A673 (cell line): ENCODE measurements around the gene SUPT6H. TPM values are rescaled to one million over a fixed set of nuclear protein-coding genes. Genes with fewer than 3 reads are reported as not detected.

Source experiments
- BruUV-seq: library from RNA; stranded (reverse); fragments of 400-500 nt; replicated peaks from 2 replicates; lab custom pipeline; 2021; lab: Mats Ljungman, UMichigan
- CTCF ChIA-PET: fragments of 300-600 bp; sonication (Branson Sonifier 250); formaldehyde crosslinking; loops from one replicate; lab custom pipeline; 2022; ENCODE audit warnings: antibody characterized with exemption; lab: Charles Lee
- POLR2A ChIA-PET: fragments of 300-600 bp; sonication (Branson Sonifier 250); formaldehyde crosslinking; loops from one replicate; lab custom pipeline; 2022; ENCODE audit warnings: antibody characterized with exemption; ENCODE audit not compliant: low non-redundant PET; lab: Charles Lee
- DNase-seq: peaks from one replicate; pipeline ENCODE4 v3.0.0-alpha.2; 2015; ENCODE audit warnings: low spot score
- H3K27ac ChIP-seq: fragments of 200-600 bp; sonication (generic); 2 replicates; pipeline ENCODE4 v1.5.1; 2016; ENCODE audit warnings: mixed run types, low read depth, mild to moderate bottlenecking, mixed read lengths, antibody characterized with exemption, low read length; ENCODE audit not compliant: poor library complexity, severe bottlenecking
- H3K27me3 ChIP-seq: fragments of 200-600 bp; sonication (generic); replicated peaks from 2 replicates; pipeline ENCODE4 v1.6.1; 2017; ENCODE audit warnings: mixed run types, low read depth, mild to moderate bottlenecking, mixed read lengths, antibody characterized with exemption, low read length; ENCODE audit not compliant: insufficient read depth, poor library complexity
- H3K36me3 ChIP-seq: fragments of 200-600 bp; sonication (generic); 2 replicates; pipeline ENCODE4 v1.6.1; 2016; ENCODE audit warnings: mixed run types, mild to moderate bottlenecking, mixed read lengths, antibody characterized with exemption, low read length; ENCODE audit not compliant: insufficient read depth, poor library complexity, severe bottlenecking
- H3K4me1 ChIP-seq: fragments of 200-600 bp; sonication (generic); 2 replicates; pipeline ENCODE4 v1.6.1; 2017; ENCODE audit warnings: mixed run types, mild to moderate bottlenecking, mixed read lengths, antibody characterized with exemption, low read length; ENCODE audit not compliant: insufficient read depth, poor library complexity, severe bottlenecking
- H3K4me3 ChIP-seq: fragments of 200-600 bp; sonication (generic); 2 replicates; pipeline ENCODE4 v1.5.1; 2016; ENCODE audit warnings: low read depth, mixed run types, mild to moderate bottlenecking, mixed read lengths, low read length; ENCODE audit not compliant: poor library complexity, severe bottlenecking
- H3K9me3 ChIP-seq: fragments of 200-600 bp; sonication (generic); 2 replicates; pipeline ENCODE4 v1.6.1; 2016; ENCODE audit warnings: mixed run types, low read depth, mild to moderate bottlenecking, mixed read lengths, antibody characterized with exemption, low read length; ENCODE audit not compliant: poor library complexity, severe bottlenecking
- EZH2 ChIP-seq: fragments of 200-600 bp; sonication (generic); IDR thresholded peaks from 2 replicates; pipeline ENCODE4 v1.6.1; 2017; ENCODE audit warnings: borderline replicate concordance, low read depth, mild to moderate bottlenecking, mixed read lengths, antibody characterized with exemption, low read length; ENCODE audit not compliant: poor library complexity, severe bottlenecking
- intact Hi-C: fragments of 100-400 bp; cut with micrococcal nuclease; formaldehyde crosslinking; loops from one replicate; pipeline ENCODE4 v1.10.0; 2022; ENCODE audit not compliant: unreplicated experiment
- total RNA-seq: library from RNA; stranded (reverse); gene quantifications from 2 replicates; pipeline ENCODE4 v1.2.3, GENCODE V29; 2021
- TF ChIP-seq, protein P1 (sequence below): fragments of 300-800, 200-600 bp; sonication (generic); conservative IDR thresholded peaks from 2 replicates; pipeline ENCODE4 v1.5.1; 2017; ENCODE audit warnings: low read depth, mild to moderate bottlenecking, antibody characterized with exemption, low read length, moderate library complexity, mixed read lengths

Gene SUPT6H
- total RNA-seq, 1 experiment from 2014 or later: 105 TPM

- H3K4me1 ChIP-seq: peaks cover 32% of the 10 kb centered on the region
- no peaks in the 10 kb centered on the region for H3K27me3 ChIP-seq
- peak overlapping the region; percentile 72 for H3K4me3 ChIP-seq
- TF ChIP-seq, protein P1, sequence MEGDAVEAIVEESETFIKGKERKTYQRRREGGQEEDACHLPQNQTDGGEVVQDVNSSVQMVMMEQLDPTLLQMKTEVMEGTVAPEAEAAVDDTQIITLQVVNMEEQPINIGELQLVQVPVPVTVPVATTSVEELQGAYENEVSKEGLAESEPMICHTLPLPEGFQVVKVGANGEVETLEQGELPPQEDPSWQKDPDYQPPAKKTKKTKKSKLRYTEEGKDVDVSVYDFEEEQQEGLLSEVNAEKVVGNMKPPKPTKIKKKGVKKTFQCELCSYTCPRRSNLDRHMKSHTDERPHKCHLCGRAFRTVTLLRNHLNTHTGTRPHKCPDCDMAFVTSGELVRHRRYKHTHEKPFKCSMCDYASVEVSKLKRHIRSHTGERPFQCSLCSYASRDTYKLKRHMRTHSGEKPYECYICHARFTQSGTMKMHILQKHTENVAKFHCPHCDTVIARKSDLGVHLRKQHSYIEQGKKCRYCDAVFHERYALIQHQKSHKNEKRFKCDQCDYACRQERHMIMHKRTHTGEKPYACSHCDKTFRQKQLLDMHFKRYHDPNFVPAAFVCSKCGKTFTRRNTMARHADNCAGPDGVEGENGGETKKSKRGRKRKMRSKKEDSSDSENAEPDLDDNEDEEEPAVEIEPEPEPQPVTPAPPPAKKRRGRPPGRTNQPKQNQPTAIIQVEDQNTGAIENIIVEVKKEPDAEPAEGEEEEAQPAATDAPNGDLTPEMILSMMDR: no peak
- TF ChIP-seq EZH2: no peak
- peak overlapping the region; percentile 94 for H3K27ac ChIP-seq
- H3K36me3 ChIP-seq: peaks cover 31% of the 10 kb centered on the region
- ChIA-PET CTCF (interaction anchor here (0.6 to 3.2 kb wide), 4 partner anchors 17 to 99 kb away, joined by 3 to 17 read pairs (median 4); partner anchors contain the start of genes NEK8 and TLCD1), POLR2A (interaction anchor here (0.6 kb wide), 1 partner anchor 77 kb away, joined by 4 read pairs; no protein-coding TSS in a partner anchor)
- H3K9me3 ChIP-seq: no peaks in the 10 kb centered on the region
- no TSS peak for BruUV-seq
- intact Hi-C loops: loop anchor here (5.0 kb wide), 1 partner anchor 157 kb away; the partner anchor contains the start of gene DHRS13
- DNase-seq: peak; percentile 76
Observed at GRCh38 chr17:28744972-28745785, 83.2 kb downstream of the SUPT6H start.

DNA sequence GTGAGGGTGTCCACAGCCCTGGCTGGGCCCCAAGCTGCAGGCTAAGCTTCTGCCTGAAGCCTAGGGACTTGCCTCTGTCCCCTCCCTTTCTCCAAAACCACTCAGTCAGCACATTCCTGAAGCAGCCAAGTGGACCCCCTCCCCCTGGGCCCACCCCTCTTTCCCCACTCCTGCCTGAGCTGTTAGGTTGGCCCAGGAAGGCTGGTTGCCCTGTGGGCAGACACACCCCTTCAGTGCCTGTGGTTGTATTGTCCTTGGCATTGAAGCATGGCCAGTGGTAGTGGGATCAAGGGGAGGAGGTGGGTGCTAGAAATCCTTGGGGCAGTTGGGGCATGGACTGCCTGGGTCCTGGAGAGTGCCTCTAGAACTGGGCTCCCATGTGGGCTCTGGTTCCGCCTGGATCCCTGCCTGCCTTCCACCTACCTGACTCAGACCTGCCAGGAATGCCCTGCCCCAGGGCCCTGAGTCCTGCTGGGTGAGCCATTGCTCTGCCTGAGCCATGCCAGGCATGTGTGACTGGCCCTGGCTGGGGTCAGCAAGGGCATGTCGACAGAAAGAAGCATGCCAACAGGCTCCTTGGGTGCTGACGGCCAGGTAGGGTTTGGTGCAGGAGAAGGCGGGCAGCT, 83.9 kb downstream of the SUPT6H start:
- Histone ChIP-seq H3K4me1 (peaks cover 32% of the 10 kb centered on the region), H3K36me3 (peaks cover 38% of the 10 kb centered on the region), H3K27ac (peak overlapping the region; percentile 94), H3K4me3 (peak overlapping the region; percentile 72), H3K27me3 (no peaks in the 10 kb centered on the region), H3K9me3 (no peaks in the 10 kb centered on the region)
- no peak for TF ChIP-seq EZH2
- TF ChIP-seq, protein P1: no peak
- POLR2A ChIA-PET: interaction anchor here (0.6 kb wide), 1 partner anchor 78 kb away, joined by 4 read pairs; no protein-coding TSS in a partner anchor
- intact Hi-C loops: loop anchor here (5.0 kb wide), 1 partner anchor 156 kb away; the partner anchor contains the start of gene DHRS13
- CTCF ChIA-PET: interaction anchor here (0.6 to 3.2 kb wide), 5 partner anchors 17 to 427 kb away, joined by 3 to 17 read pairs (median 4); partner anchors contain the start of genes NEK8 and TLCD1
- no TSS peak for BruUV-seq
- DNase-seq: peak; percentile 43

- intact Hi-C loops: loop anchor here (5.0 kb wide), 1 partner anchor 156 kb away; the partner anchor contains the start of gene DHRS13
- Histone ChIP-seq H3K4me3 (peak overlapping the region; percentile 72), H3K36me3 (peaks cover 41% of the 10 kb centered on the region), H3K4me1 (peaks cover 32% of the 10 kb centered on the region), H3K27ac (peak overlapping the region; percentile 94), H3K9me3 (no peaks in the 10 kb centered on the region), H3K27me3 (no peaks in the 10 kb centered on the region)
- POLR2A ChIA-PET: no interaction called here
- CTCF ChIA-PET: interaction anchor here (3.2 kb wide), 1 partner anchor 20 kb away, joined by 17 read pairs; the partner anchor contains the start of gene TLCD1
- TF ChIP-seq EZH2: no peak
- TF ChIP-seq, protein P1: no peak
- DNase-seq: no peak
- BruUV-seq: no TSS peak
Observed at GRCh38 chr17:28746611-28747050, 84.6 kb downstream of the SUPT6H start.
